DND-41 (cell line): ENCODE measurements around the gene NAGLU.

Experiments used
- ATAC-seq: fragments of 200-7000 bp; cut with Tn5 transposase; 3 replicates; pipeline ENCODE4 v1.9.1; 2021; ENCODE audit warnings: low read depth; ENCODE audit not compliant: insufficient read depth
- DNase-seq: peaks from one replicate; pipeline ENCODE4 v3.0.0-alpha.2; 2020
- H2AFZ ChIP-seq: 2 replicates; pipeline ENCODE4 v1.6.0; 2012; ENCODE audit warnings: low read depth, low read length
- H3K27ac ChIP-seq: 2 replicates; pipeline ENCODE4 v1.5.1; 2012; ENCODE audit warnings: low read length, inconsistent platforms
- H3K27me3 ChIP-seq: fragments of 200-600 bp; sonication (generic); 2 replicates; pipeline ENCODE4 v1.6.0; 2012; ENCODE audit warnings: low read length, mild to moderate bottlenecking, inconsistent platforms; ENCODE audit not compliant: insufficient read depth, poor library complexity
- H3K36me3 ChIP-seq: 2 replicates; pipeline ENCODE4 v1.5.1; 2012; ENCODE audit warnings: low read length, inconsistent platforms; ENCODE audit not compliant: insufficient read depth
- H3K4me1 ChIP-seq: 2 replicates; pipeline ENCODE4 v1.5.1; 2012; ENCODE audit warnings: mild to moderate bottlenecking, low read length; ENCODE audit not compliant: insufficient read depth
- H3K4me2 ChIP-seq: 2 replicates; pipeline ENCODE4 v1.6.0; 2012; ENCODE audit warnings: mild to moderate bottlenecking, moderate library complexity, low read length, inconsistent platforms; ENCODE audit not compliant: insufficient read depth
- H3K4me3 ChIP-seq, 2 experiments: fragments of 200-600 bp in 1 of 2; shearing (Covaris generic) in 1 of 2; 2 replicates each; pipeline ENCODE4 v1.5.1; 2012 to 2016; ENCODE audit warnings: inconsistent platforms in 2 of 2, low read length in 2 of 2, mild to moderate bottlenecking in 2 of 2, low read depth in 1 of 2, moderate library complexity in 1 of 2
- H3K79me2 ChIP-seq: 2 replicates; pipeline ENCODE4 v1.6.0; 2012; ENCODE audit warnings: low read length, inconsistent platforms; ENCODE audit not compliant: insufficient read depth
- H3K9ac ChIP-seq: 2 replicates; pipeline ENCODE4 v1.6.0; 2012; ENCODE audit warnings: low read depth, mild to moderate bottlenecking, inconsistent platforms, low read length, moderate library complexity
- H3K9me3 ChIP-seq: 2 replicates; pipeline ENCODE4 v1.5.1; 2012; ENCODE audit warnings: low read length, moderate library complexity, mild to moderate bottlenecking, inconsistent platforms; ENCODE audit not compliant: insufficient read depth, severe bottlenecking
- H4K20me1 ChIP-seq: 2 replicates; pipeline ENCODE4 v1.6.0; 2012; ENCODE audit warnings: low read length; ENCODE audit not compliant: insufficient read depth
- EZH2 ChIP-seq: IDR thresholded peaks from 3 replicates; pipeline ENCODE4 v1.6.1; 2012; ENCODE audit warnings: borderline replicate concordance, low read depth, mild to moderate bottlenecking, moderate library complexity, low read length, inconsistent platforms; ENCODE audit not compliant: severe bottlenecking
- TF ChIP-seq, protein P1 (sequence below): IDR thresholded peaks from 2 replicates; pipeline ENCODE4 v1.5.1; 2012; ENCODE audit warnings: borderline replicate concordance, low read length, moderate library complexity, mild to moderate bottlenecking; ENCODE audit not compliant: poor library complexity, severe bottlenecking; ENCODE audit errors: extremely low read depth

Gene NAGLU

DNA sequence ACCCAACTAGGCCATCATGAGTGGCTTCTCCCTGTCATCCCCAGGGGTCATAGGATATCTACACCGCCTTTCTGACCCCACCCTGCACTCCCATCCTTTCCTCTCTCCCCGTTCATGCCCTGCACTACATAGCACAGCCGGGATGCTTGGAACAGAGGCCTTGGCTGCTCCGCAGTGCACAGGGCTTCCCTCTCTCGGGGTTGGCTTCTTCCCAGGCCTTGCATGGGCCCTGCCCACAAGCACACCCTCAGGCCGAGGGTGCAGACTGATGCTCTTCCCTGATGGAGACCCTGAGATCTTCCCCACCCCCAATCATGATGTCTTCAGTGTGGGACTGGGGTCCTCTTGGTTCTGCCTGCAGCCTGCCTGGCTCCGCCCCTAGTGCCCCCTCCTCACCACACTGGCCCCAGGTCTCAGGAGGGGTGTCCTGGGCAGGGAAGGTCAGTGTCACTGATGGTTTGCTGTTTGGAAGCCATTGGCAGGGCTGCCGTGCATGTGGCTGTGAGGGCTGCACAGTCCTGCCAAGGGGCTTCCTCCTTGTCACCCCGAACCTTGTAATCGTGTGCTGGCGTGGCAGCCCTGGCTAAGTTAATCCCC is 14.3 kb upstream of the NAGLU start:
- no peak overlapping the region for H3K9ac ChIP-seq
- TF ChIP-seq EZH2 = no peak
- TF ChIP-seq, protein P1, sequence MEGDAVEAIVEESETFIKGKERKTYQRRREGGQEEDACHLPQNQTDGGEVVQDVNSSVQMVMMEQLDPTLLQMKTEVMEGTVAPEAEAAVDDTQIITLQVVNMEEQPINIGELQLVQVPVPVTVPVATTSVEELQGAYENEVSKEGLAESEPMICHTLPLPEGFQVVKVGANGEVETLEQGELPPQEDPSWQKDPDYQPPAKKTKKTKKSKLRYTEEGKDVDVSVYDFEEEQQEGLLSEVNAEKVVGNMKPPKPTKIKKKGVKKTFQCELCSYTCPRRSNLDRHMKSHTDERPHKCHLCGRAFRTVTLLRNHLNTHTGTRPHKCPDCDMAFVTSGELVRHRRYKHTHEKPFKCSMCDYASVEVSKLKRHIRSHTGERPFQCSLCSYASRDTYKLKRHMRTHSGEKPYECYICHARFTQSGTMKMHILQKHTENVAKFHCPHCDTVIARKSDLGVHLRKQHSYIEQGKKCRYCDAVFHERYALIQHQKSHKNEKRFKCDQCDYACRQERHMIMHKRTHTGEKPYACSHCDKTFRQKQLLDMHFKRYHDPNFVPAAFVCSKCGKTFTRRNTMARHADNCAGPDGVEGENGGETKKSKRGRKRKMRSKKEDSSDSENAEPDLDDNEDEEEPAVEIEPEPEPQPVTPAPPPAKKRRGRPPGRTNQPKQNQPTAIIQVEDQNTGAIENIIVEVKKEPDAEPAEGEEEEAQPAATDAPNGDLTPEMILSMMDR = no peak
- H3K36me3 ChIP-seq = no peaks in the 10 kb centered on the region

DNA sequence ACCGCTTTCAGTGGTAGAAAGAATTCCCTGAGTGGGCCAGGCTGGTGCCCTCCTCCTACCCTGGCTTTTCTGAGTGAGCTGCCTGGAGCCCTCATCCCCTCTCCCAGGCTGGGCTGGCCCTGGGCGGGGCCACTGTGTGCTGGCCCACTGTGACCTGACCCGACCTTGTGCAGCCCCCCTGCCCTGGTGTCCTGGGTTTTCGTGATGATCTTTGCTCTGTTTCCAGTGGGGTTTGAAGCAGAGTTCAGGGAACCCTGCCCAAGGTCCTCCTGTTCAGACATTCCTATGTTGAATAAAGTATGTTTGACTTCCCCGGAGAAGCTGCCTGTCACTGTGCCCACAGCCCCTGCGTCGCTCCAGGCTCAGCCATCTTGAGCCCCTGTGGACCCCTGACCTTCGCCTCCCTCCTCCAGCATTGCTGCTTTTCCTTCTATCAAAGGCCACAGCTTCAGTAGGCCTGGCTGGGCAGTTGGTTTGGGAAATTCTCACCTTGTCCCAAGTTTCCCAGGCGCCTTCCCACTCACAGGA is 13.7 kb upstream of the NAGLU start:
- no peak overlapping the region for H3K9ac ChIP-seq
- H3K27me3 ChIP-seq = no peaks in the 10 kb centered on the region
- H4K20me1 ChIP-seq = no peaks in the 10 kb centered on the region
- no peaks in the 10 kb centered on the region for H3K79me2 ChIP-seq
- DNase-seq (no peak), ATAC-seq (no peak)
- H2AFZ ChIP-seq = no peak overlapping the region
- no peak overlapping the region for H3K4me3 ChIP-seq
- no peak for TF ChIP-seq EZH2
- TF ChIP-seq, protein P1 = no peak
- no peak overlapping the region for H3K4me2 ChIP-seq
- H3K9me3 ChIP-seq = no peaks in the 10 kb centered on the region
- no peaks in the 10 kb centered on the region for H3K36me3 ChIP-seq
- peaks cover 1% of the 10 kb centered on the region; the same call in 1 of the 2 replicates for H3K4me1 ChIP-seq
- H3K27ac ChIP-seq = no peak overlapping the region

More for the DNA sequence above, 14.3 kb upstream of the NAGLU start:
- Histone ChIP-seq H4K20me1 (no peaks in the 10 kb centered on the region), H3K27me3 (no peaks in the 10 kb centered on the region), H3K4me2 (no peak overlapping the region), H3K9me3 (no peaks in the 10 kb centered on the region), H2AFZ (no peak overlapping the region), H3K27ac (no peak overlapping the region), H3K79me2 (no peaks in the 10 kb centered on the region), H3K4me1 (peaks cover 3% of the 10 kb centered on the region; the same call in 1 of the 2 replicates), H3K4me3 (no peak overlapping the region)
- ATAC-seq = no peak
- no peak for DNase-seq

DNA sequence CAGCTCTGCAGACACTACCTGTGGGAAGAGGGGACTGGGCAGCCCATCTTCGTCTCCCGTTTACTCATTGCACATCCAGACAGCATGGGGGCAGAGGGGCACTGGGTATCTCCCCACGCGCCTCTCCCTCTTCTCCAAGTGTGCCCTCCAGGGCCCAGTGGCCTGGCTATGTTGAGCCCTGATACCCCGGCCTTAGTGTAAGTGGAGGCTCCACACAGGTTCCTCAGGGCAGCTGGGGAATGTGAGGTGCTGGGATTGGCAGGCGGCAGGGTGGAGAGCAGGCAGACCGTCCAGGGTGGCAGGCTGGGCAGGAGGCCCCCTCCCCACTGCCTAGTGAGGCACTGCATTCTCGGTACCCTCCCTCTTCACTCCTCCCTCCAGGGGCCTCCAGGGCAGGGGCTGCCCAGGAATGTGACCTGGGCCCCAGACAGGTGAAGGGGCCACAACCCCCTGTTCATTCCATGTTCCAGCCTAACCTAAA is 13.2 kb upstream of the NAGLU start:
- Histone ChIP-seq H2AFZ (no peak overlapping the region), H3K27ac (no peak overlapping the region), H4K20me1 (no peaks in the 10 kb centered on the region), H3K36me3 (no peaks in the 10 kb centered on the region), H3K27me3 (no peaks in the 10 kb centered on the region), H3K4me1 (no peaks in the 10 kb centered on the region), H3K79me2 (no peaks in the 10 kb centered on the region), H3K4me2 (no peak overlapping the region), H3K9ac (no peak overlapping the region), H3K9me3 (no peaks in the 10 kb centered on the region), H3K4me3 (no peak overlapping the region)
- ATAC-seq (no peak), DNase-seq (no peak)
- TF ChIP-seq, protein P1 = no peak
- no peak for TF ChIP-seq EZH2
